ENCODE measurements around the gene ACTR3.

DNA sequence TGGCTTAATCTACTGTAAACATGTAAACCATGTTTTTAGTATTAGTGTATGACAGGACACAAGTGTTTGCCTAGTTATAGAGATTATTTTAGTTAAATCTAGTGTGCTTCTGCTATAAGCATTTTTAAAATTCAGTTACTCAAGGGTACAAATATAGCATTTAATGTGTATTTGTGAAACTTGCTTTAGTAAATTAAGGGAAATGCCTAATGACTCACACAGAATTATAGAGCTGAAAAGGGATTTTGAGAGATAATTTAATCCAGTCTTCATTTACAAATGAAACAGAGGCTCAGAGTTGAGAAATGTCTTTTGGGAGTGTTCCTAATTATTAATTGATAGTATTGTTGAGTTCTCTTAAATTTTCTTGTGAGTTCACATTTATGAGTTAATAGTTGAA is 8.2 kb downstream of the ACTR3 start:
- TF ChIP-seq, protein P1, sequence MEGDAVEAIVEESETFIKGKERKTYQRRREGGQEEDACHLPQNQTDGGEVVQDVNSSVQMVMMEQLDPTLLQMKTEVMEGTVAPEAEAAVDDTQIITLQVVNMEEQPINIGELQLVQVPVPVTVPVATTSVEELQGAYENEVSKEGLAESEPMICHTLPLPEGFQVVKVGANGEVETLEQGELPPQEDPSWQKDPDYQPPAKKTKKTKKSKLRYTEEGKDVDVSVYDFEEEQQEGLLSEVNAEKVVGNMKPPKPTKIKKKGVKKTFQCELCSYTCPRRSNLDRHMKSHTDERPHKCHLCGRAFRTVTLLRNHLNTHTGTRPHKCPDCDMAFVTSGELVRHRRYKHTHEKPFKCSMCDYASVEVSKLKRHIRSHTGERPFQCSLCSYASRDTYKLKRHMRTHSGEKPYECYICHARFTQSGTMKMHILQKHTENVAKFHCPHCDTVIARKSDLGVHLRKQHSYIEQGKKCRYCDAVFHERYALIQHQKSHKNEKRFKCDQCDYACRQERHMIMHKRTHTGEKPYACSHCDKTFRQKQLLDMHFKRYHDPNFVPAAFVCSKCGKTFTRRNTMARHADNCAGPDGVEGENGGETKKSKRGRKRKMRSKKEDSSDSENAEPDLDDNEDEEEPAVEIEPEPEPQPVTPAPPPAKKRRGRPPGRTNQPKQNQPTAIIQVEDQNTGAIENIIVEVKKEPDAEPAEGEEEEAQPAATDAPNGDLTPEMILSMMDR (IDR thresholded peaks at IDR 0.05; ENCODE audit: low read depth, low read length, poor library complexity, severe bottlenecking) = no peak
- no peak for TF ChIP-seq EZH2phosphoT487 (IDR thresholded peaks at IDR 0.05; ENCODE audit: borderline replicate concordance, low read length)
